ENCODE measurements around the gene RHBDF1. TPM values are rescaled to one million over a fixed set of nuclear protein-coding genes. Genes with fewer than 3 reads are reported as not detected.
A peak's percentile ranks its signal among the peaks of the same experiment; 100 is the strongest.

The RHBDF1 gene
- total and polyA plus RNA-seq, 2 experiments from 2014 or later = 27.9 to 28.2 TPM

GRCh38 chr16:75580-76501, 3.4 kb upstream of the RHBDF1 start:
- H3K27ac ChIP-seq = peak overlapping the region; percentile 54

DNA sequence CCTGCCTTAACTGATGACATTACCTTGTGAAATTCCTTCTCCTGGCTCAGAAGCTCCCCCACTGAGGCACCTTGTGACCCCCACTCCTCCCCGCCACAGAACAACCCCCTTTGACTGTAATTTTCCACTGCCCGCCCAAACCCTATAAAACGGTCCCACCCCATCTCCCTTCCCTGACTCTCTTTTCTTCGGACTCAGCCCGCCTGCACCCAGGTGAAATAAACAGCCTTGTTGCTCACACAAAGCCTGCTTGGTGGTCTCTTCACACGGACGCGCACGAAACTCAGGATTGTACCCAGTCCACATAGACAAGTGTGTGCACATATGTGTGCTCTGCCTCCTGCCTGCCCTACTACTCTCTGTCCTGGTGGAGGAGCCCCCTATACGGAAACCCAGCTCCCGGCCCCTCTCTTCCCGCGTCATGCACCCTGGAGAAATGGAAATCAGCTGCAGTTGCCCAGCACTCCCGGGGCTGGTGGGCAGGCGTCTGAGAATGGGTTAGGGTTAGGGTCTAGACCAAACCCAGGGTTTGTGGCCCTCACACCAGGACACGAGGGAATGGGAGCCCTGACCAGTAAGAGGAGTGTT, 2.4 kb upstream of the RHBDF1 start:
- no peaks in the 10 kb centered on the region for H3K36me3 ChIP-seq
- no peak overlapping the region for H3K4me3 ChIP-seq
- no peaks in the 10 kb centered on the region for H3K27me3 ChIP-seq
- H3K9me3 ChIP-seq (ENCODE audit: low read depth) = no peaks in the 10 kb centered on the region
- peaks cover 29% of the 10 kb centered on the region for H3K4me1 ChIP-seq (ENCODE audit: low read depth)
- H3K27ac ChIP-seq = peak overlapping the region; percentile 54
- TF ChIP-seq CTCF (IDR thresholded peaks at IDR 0.05; ENCODE audit: low read depth, low read length) = no peak
- no peak for DNase-seq (ENCODE audit: low read depth in 1 of 2, low spot score in 1 of 2)

More at GRCh38 chr16:75580-76501, 3.4 kb upstream of the RHBDF1 start:
- Histone ChIP-seq H3K36me3 (no peaks in the 10 kb centered on the region), H3K4me3 (no peak overlapping the region), H3K27me3 (no peaks in the 10 kb centered on the region), H3K4me1 (ENCODE audit: low read depth) (peaks cover 29% of the 10 kb centered on the region), H3K9me3 (ENCODE audit: low read depth) (no peaks in the 10 kb centered on the region)
- peak in 1 of 2 donors; percentile 95 for DNase-seq (ENCODE audit: low read depth in 1 of 2, low spot score in 1 of 2)
- peak; percentile 55 for TF ChIP-seq CTCF (IDR thresholded peaks at IDR 0.05; ENCODE audit: low read depth, low read length)

- no peaks in the 10 kb centered on the region for H3K9me3 ChIP-seq (ENCODE audit: low read depth)
- TF ChIP-seq CTCF (IDR thresholded peaks at IDR 0.05; ENCODE audit: low read depth, low read length) = no peak
- DNase-seq (ENCODE audit: low read depth in 1 of 2, low spot score in 1 of 2) = no peak
- no peaks in the 10 kb centered on the region for H3K27me3 ChIP-seq
- no peak overlapping the region for H3K27ac ChIP-seq
- no peaks in the 10 kb centered on the region for H3K36me3 ChIP-seq
- peaks cover 29% of the 10 kb centered on the region for H3K4me1 ChIP-seq (ENCODE audit: low read depth)
- H3K4me3 ChIP-seq = no peak overlapping the region
Observed at GRCh38 chr16:74051-74746, 1.8 kb upstream of the RHBDF1 start.

DNA sequence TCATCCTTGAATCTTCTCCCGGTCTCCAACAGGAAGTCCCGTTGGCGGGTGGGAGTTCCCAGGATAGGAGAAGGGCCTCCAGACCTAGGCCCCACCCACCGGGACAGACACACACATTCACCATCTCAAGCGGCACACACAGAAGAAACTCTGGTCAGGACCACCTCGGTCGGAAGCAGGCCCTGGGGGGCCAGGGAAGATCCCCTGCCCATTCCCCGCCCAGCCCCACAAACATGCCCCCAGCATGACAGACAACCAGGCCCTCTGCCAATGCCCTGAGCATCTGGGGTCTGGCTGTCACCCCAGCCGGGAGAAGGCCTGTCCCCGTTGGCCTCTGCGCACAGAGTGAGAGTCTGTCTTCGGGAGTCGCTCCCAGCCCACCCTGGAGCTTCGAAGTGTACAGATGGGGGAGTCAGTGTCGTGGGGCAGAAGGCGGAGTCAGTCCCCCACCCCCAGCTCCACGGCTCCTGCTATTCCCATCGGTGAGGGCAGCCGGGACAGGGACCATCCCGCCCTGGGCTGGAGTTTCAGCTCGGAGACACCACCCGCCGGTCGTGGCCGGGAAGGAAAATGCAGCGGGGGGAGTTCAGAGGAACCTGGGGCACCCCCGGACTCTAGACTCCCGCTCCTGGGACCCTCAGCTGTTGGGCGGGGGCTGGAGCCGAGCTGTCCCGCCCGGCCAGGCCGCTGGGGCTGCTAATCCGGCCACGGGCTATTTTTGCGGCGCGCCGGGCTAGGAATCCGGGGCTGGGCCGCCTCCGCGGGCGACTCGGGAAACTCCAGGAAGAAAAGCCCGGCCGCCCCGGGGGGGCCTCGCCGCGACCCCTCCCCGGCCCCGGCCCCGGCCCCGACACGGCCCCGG, 660 bp downstream of the RHBDF1 start:
- DNase-seq (ENCODE audit: low read depth in 1 of 2, low spot score in 1 of 2) = peak; percentile 65 to 69
- TF ChIP-seq CTCF (IDR thresholded peaks at IDR 0.05; ENCODE audit: low read depth, low read length) = no peak
- Histone ChIP-seq H3K4me3 (peak overlapping the region; percentile 58), H3K27ac (peak overlapping the region; percentile 88), H3K27me3 (no peaks in the 10 kb centered on the region), H3K4me1 (ENCODE audit: low read depth) (peaks cover 22% of the 10 kb centered on the region), H3K9me3 (ENCODE audit: low read depth) (no peaks in the 10 kb centered on the region), H3K36me3 (no peaks in the 10 kb centered on the region)

- Histone ChIP-seq H3K36me3 (no peaks in the 10 kb centered on the region), H3K9me3 (ENCODE audit: low read depth) (no peaks in the 10 kb centered on the region), H3K4me3 (peak overlapping the region; percentile 58), H3K27me3 (no peaks in the 10 kb centered on the region), H3K27ac (no peak overlapping the region), H3K4me1 (ENCODE audit: low read depth) (peaks cover 16% of the 10 kb centered on the region)
- DNase-seq (ENCODE audit: low read depth in 1 of 2, low spot score in 1 of 2) = no peak
- TF ChIP-seq CTCF (IDR thresholded peaks at IDR 0.05; ENCODE audit: low read depth, low read length) = no peak
Observed at GRCh38 chr16:71210-71539, 1.3 kb downstream of the RHBDF1 start.
